Kidney (tissue), 14 donors: Measurements from ENCODE around the gene ZNF236. TPM values are rescaled to one million over a fixed set of nuclear protein-coding genes. Genes with fewer than 3 reads are reported as not detected.

Experiments
- DNase-seq, 5 donors: peaks; one replicate each; pipeline ENCODE4 v3.0.0-alpha.2; 2013 to 2020
- FAIRE-seq: peaks from 2 replicates; lab custom pipeline; 2012; peaks lifted over from hg19 to GRCh38; lab: Jason Lieb, UNC
- H3K27ac ChIP-seq, 2 donors: one replicate each; pipeline ENCODE4 v1.7.0; 2013; ENCODE audit warnings: low read depth in 2 of 2, low read length in 2 of 2, inconsistent platforms in 1 of 2
- H3K27me3 ChIP-seq: one replicate; pipeline ENCODE4 v1.7.1; 2013; ENCODE audit warnings: low read length, inconsistent platforms; ENCODE audit not compliant: control insufficient read depth, insufficient read depth
- H3K36me3 ChIP-seq, 3 donors: one replicate each; pipeline versions ENCODE4 v1.7.0 to v1.7.1; 2013; ENCODE audit warnings: low read length in 3 of 3, control low read depth in 1 of 3, inconsistent platforms in 1 of 3; ENCODE audit not compliant: insufficient read depth in 3 of 3, control insufficient read depth in 2 of 3
- H3K4me1 ChIP-seq, 3 donors: one replicate each; pipeline versions ENCODE4 v1.7.0 to v1.7.1; 2013; ENCODE audit warnings: low read length in 3 of 3, inconsistent platforms in 1 of 3, low read depth in 1 of 3; ENCODE audit not compliant: control insufficient read depth in 2 of 3, insufficient read depth in 2 of 3
- H3K4me3 ChIP-seq, 3 donors: one replicate each; pipeline versions ENCODE4 v1.7.0 to v1.8.1; 2013; ENCODE audit warnings: low read length in 3 of 3, control low read depth in 1 of 3, inconsistent platforms in 1 of 3
- H3K9ac ChIP-seq, 3 donors: one replicate each; pipeline versions ENCODE4 v1.7.0 to v1.7.1; 2013; ENCODE audit warnings: low read length in 3 of 3, control low read depth in 1 of 3, inconsistent platforms in 1 of 3
- H3K9me3 ChIP-seq, 3 donors: one replicate each; pipeline versions ENCODE4 v1.7.0 to v1.7.1; 2013; ENCODE audit warnings: low read length in 3 of 3, control low read depth in 1 of 3, inconsistent platforms in 1 of 3; ENCODE audit not compliant: control insufficient read depth in 2 of 3, insufficient read depth in 1 of 3
- intact Hi-C: fragments of 100-400 bp; cut with DNase I; formaldehyde crosslinking; loops from one replicate; pipeline ENCODE4 v1.11.1; 2022
- polyA plus RNA-seq: library from polyadenylated mRNA; stranded (reverse); fragments of 350-450 nt; fragmentation: Illumina TruSeq; extraction: RNeasy Lipid Tissue Mini Kit (QIAGEN cat#74804); gene quantifications from one replicate; pipeline ENCODE4 v1.2.3, GENCODE V29; 2014; ENCODE audit warnings: low read depth, low replicate concordance; ENCODE audit not compliant: insufficient read depth
- total RNA-seq: library from RNA; stranded (reverse); fragmentation: NEBNext Ultra II Directional; extraction: Animal tissue kit (Norgen Biotek cat#: 25700); gene quantifications from one replicate; pipeline ENCODE4 v1.2.1, GENCODE V29; 2021
- TF ChIP-seq, protein P1 (sequence below): IDR thresholded peaks from 3 replicates; pipeline ENCODE4 v1.5.1; 2012; ENCODE audit warnings: mild to moderate bottlenecking, moderate library complexity, borderline replicate concordance; ENCODE audit not compliant: insufficient read depth; ENCODE audit errors: extremely low read depth
- donor health status: control.
- donor health status: control.
- donor health status: control.
- donor health status: control.
- donor health status: control.
- donor health status: DM: yes; HTN: yes; CAD: no.
- donor health status: Normal renal cell carcinoma (clear cell type).

Gene ZNF236
- total and polyA plus RNA-seq, 2 donors from 2014 or later: 1.1 to 18.6 TPM

DNA sequence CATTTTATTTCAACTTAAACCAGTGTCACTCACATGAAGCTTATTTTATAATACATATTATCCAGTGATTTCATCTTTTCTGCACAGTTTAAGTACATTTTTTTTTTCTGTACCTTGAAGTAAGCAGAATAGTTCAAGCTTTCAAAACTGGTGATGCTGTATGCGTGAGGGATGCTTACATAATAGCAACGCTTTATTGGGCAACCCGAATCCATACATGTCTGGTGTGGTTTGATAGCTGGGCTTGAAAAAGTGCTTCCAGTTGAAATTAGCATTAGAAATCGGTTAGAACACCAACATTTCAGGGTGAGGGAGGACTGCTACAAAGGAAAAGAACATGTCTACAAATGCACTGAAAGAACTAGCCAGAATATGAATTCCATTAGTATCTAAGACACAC, 192.8 kb downstream of the ZNF236 start:
- no peaks in the 10 kb centered on the region for H3K9me3 ChIP-seq
- no peak overlapping the region for H3K27ac ChIP-seq
- H3K4me3 ChIP-seq: no peak overlapping the region
- H3K36me3 ChIP-seq: peaks cover 0 to 12% (median 12%) of the 10 kb centered on the region in 3 donors
- no peak overlapping the region for H3K9ac ChIP-seq
- no peak for DNase-seq
- TF ChIP-seq, protein P1, sequence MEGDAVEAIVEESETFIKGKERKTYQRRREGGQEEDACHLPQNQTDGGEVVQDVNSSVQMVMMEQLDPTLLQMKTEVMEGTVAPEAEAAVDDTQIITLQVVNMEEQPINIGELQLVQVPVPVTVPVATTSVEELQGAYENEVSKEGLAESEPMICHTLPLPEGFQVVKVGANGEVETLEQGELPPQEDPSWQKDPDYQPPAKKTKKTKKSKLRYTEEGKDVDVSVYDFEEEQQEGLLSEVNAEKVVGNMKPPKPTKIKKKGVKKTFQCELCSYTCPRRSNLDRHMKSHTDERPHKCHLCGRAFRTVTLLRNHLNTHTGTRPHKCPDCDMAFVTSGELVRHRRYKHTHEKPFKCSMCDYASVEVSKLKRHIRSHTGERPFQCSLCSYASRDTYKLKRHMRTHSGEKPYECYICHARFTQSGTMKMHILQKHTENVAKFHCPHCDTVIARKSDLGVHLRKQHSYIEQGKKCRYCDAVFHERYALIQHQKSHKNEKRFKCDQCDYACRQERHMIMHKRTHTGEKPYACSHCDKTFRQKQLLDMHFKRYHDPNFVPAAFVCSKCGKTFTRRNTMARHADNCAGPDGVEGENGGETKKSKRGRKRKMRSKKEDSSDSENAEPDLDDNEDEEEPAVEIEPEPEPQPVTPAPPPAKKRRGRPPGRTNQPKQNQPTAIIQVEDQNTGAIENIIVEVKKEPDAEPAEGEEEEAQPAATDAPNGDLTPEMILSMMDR: no peak
- no peaks in the 10 kb centered on the region for H3K27me3 ChIP-seq
- peaks cover 0 to 3% (median 0%) of the 10 kb centered on the region in 3 donors for H3K4me1 ChIP-seq
- intact Hi-C loops: no loop called here
- FAIRE-seq: no peak

DNA sequence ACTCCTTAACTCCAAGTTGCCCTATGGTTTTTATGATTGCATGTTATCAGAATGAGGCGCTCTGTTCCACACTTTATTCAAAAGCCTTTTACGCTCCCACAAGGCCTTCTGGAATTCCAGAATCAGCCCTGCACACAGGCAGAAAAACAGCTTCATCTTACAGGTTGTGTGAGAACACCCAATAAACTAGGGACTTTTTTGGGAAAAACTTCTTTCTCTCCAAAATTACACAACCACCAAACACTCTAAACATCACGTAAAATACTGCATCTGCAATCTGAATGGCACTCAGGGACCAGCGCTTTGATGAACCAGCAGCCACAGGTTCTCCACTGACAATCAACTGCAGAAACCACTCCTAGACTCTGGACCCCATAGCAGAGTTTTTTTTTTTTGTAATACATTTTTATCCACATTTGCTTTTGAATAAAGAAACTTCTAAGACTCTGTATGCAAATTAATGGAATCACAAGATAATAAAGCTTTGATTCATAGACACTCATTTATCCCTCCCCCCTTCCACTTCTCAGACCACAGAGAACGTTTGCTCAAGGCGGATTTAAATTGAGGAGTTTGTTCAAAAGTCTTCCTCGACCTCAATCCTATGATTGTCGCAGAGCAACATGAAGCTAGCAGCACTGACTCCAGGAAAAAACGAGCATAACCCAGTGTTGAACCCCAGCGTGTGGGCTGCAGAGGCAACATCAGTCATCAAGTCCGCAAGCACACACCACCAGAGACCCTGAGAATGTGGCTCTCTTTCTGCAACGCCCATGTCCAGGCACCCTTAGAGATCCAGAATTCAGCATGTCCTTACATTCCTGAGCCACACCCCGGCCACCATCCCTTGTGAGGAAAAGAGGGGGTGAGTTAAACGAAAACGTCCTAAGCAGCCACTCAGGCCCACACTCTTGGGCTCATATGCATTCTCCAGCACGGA, 193.7 kb downstream of the ZNF236 start:
- Histone ChIP-seq H3K4me3 (no peak overlapping the region), H3K27me3 (no peaks in the 10 kb centered on the region), H3K36me3 (peaks cover 0 to 16% (median 12%) of the 10 kb centered on the region in 3 donors), H3K9ac (no peak overlapping the region), H3K9me3 (no peaks in the 10 kb centered on the region), H3K4me1 (peaks cover 0 to 3% (median 0%) of the 10 kb centered on the region in 3 donors), H3K27ac (no peak overlapping the region)
- TF ChIP-seq, protein P1: no peak
- intact Hi-C loops: no loop called here
- DNase-seq: no peak
- FAIRE-seq: no peak

DNA sequence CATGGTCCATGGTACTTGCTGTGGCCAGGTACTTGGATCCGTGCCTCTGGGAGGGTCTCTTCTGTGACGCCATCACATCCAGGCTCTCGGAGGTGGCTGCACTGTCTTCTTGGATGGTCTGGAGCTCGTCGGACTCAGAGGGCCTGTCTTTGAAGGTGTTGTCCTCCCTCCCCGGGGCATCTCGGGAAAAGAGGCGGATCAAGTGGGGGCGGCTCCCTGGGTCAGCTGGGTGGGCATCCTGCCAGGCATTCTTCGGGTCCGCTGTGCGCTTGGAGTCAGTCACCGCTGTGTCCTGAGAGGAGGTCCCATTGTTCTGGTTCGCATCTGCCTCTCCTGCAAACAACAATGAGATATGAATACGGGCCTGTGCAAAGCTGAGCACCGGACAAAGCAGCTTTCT, 194.6 kb downstream of the ZNF236 start:
- no peaks in the 10 kb centered on the region for H3K27me3 ChIP-seq
- intact Hi-C loops: no loop called here
- TF ChIP-seq, protein P1: no peak
- no peak overlapping the region for H3K9ac ChIP-seq
- H3K27ac ChIP-seq: no peak overlapping the region
- H3K9me3 ChIP-seq: no peaks in the 10 kb centered on the region
- H3K36me3 ChIP-seq: peaks cover 0 to 16% (median 12%) of the 10 kb centered on the region in 3 donors
- FAIRE-seq (no peak), DNase-seq (peak in 1 of 5 donors; percentile 69)
- no peak overlapping the region for H3K4me3 ChIP-seq
- peaks cover 0 to 3% (median 0%) of the 10 kb centered on the region in 3 donors for H3K4me1 ChIP-seq
